Epithelial cell of esophagus (primary cell): Measurements from ENCODE around the gene IGSF3.

Source experiments
- DNase-seq: peaks from one replicate; pipeline ENCODE4 v3.0.0; 2010; ENCODE audit warnings: low read depth
- H3K4me3 ChIP-seq: 2 replicates; pipeline ENCODE4 v1.5.1; 2011; ENCODE audit warnings: mild to moderate bottlenecking, low read length, control low read depth
- CTCF ChIP-seq: IDR thresholded peaks from 2 replicates; pipeline ENCODE4 v1.5.1; 2011; ENCODE audit warnings: low read depth, mild to moderate bottlenecking, low read length, control low read depth, inconsistent platforms; ENCODE audit not compliant: insufficient read depth; ENCODE audit errors: missing control alignments

IGSF3 gene

GRCh38 chr1:116697548-116698243, 30.2 kb upstream of the IGSF3 start:
- no peak for TF ChIP-seq CTCF
- DNase-seq: peak; percentile 87
- H3K4me3 ChIP-seq: no peak overlapping the region

GRCh38 chr1:116694524-116694923, 27.0 kb upstream of the IGSF3 start:
- no peak overlapping the region for H3K4me3 ChIP-seq
- peak; percentile 86 for DNase-seq
- no peak for TF ChIP-seq CTCF

- TF ChIP-seq CTCF: no peak
- peak; percentile 99 for DNase-seq
- no peak overlapping the region for H3K4me3 ChIP-seq
These were observed 26.4 kb upstream of the IGSF3 start for GRCh38 chr1:116693759-116694480.

- H3K4me3 ChIP-seq: no peak overlapping the region
- no peak for TF ChIP-seq CTCF
- no peak for DNase-seq
These were observed 25.3 kb upstream of the IGSF3 start for GRCh38 chr1:116692879-116693278.

GRCh38 chr1:116690849-116691406, 23.4 kb upstream of the IGSF3 start:
- no peak overlapping the region for H3K4me3 ChIP-seq
- TF ChIP-seq CTCF: no peak
- DNase-seq: no peak

DNA sequence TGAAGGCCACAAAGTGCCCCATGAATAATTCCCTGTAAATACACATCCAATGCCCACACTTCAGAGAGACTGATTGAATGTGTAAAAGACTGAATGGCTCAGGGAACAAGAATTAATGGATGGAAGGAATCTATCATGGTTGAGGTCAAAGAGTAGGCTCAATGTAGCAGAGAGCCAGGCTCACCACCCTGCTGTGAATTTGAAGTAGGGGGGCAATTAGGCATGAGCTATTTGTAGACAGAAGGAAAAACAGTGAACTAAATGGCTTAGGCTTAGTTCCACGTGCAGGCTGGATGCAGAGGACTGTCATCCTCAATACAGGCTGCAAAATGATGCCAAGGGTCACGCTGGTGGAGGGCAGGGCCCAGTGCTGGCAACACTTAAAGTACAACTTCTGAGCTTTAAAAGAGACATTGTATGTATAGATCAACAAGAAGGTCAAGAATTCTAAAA, 22.9 kb upstream of the IGSF3 start:
- no peak overlapping the region for H3K4me3 ChIP-seq
- no peak for TF ChIP-seq CTCF
- no peak for DNase-seq
